Fibroblast of mammary gland (primary cell): Measurements from ENCODE around the gene ABLIM1.
A peak's percentile ranks its signal among the peaks of the same experiment; 100 is the strongest.

Experiments used
- DNase-seq: peaks from one replicate; pipeline ENCODE4 v3.0.0-alpha.2; 2010; ENCODE audit warnings: low read depth
- H3K4me3 ChIP-seq: 2 replicates; pipeline ENCODE4 v1.5.1; 2011; ENCODE audit warnings: low read depth, mild to moderate bottlenecking, low read length, moderate library complexity; ENCODE audit not compliant: control insufficient read depth
- TF ChIP-seq, protein P1 (sequence below): conservative IDR thresholded peaks from 2 replicates; pipeline ENCODE4 v1.5.1; 2011; ENCODE audit warnings: low read depth, low read length, inconsistent platforms; ENCODE audit not compliant: control insufficient read depth, insufficient read depth

ABLIM1 gene

DNA sequence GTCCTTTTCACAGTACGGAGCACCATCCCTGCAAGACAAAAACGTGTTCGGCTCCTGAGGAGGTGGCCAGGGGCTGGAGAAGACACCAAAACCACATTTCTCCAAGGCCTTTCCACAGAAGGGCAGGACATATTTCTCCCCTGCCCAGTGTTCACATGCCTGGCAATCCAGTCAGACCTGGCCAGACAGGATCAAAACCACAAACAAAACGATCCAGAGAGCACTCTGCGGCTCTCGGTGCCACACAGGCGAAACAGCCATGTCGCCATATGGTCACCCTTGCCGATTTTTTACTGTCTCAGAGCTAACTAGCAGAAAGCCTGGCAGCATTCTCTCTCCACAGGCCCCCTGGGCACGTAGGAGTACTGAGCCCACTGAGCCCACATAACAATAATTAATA is 113.0 kb downstream of the ABLIM1 start:
- no peak overlapping the region for H3K4me3 ChIP-seq
- TF ChIP-seq, protein P1, sequence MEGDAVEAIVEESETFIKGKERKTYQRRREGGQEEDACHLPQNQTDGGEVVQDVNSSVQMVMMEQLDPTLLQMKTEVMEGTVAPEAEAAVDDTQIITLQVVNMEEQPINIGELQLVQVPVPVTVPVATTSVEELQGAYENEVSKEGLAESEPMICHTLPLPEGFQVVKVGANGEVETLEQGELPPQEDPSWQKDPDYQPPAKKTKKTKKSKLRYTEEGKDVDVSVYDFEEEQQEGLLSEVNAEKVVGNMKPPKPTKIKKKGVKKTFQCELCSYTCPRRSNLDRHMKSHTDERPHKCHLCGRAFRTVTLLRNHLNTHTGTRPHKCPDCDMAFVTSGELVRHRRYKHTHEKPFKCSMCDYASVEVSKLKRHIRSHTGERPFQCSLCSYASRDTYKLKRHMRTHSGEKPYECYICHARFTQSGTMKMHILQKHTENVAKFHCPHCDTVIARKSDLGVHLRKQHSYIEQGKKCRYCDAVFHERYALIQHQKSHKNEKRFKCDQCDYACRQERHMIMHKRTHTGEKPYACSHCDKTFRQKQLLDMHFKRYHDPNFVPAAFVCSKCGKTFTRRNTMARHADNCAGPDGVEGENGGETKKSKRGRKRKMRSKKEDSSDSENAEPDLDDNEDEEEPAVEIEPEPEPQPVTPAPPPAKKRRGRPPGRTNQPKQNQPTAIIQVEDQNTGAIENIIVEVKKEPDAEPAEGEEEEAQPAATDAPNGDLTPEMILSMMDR, result no peak
- no peak for DNase-seq

DNA sequence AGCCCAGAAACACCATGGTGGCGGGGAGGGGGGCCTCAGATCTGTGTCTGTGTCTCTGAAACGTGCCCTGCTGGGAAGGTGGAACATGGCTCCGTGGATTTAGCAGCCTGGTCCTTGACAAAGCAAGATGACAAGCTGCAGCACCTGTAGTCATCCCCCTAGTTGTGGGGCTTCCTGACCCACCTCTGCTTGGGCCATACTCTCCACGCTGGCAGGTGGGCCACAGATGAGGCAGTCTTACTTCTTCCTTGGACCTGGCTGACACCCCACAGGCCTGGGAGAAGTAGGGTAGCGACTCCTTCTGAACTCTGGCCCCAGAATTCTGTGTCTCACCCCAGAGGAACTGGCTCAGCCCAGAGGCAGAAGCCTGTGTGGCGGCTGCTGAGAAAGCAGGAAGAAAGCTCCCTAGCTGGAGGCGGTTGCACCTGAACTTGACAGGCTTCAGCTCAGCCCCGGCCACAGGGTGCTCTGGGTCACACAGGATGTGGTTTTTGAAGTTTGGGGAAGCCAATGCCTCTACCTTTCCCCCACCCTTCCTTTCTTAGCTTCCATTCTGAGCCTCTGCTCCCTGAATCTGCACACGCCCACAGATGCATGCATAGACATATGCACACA is 113.9 kb downstream of the ABLIM1 start:
- DNase-seq, result no peak
- TF ChIP-seq, protein P1, result no peak
- H3K4me3 ChIP-seq, result no peak overlapping the region

DNA sequence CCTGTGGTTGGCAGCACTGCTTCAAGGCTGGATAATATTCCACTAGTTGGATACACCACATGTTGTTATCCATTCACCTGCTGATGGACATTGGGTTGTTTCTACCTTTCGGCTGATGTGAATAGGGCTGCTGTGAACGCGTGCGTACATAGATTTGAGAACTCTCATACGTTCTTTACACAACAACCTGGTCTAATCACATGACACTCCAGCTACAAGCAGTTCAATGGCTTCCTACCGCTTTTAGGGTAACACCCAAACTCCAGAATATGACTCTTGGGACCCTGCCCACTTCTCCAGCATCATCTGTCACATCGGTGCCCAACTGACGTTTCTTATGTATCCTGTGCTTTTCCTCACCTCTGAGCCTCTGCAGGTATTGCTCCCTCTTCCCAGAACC is 114.6 kb downstream of the ABLIM1 start:
- no peak for DNase-seq
- TF ChIP-seq, protein P1, result no peak
- H3K4me3 ChIP-seq, result no peak overlapping the region

DNA sequence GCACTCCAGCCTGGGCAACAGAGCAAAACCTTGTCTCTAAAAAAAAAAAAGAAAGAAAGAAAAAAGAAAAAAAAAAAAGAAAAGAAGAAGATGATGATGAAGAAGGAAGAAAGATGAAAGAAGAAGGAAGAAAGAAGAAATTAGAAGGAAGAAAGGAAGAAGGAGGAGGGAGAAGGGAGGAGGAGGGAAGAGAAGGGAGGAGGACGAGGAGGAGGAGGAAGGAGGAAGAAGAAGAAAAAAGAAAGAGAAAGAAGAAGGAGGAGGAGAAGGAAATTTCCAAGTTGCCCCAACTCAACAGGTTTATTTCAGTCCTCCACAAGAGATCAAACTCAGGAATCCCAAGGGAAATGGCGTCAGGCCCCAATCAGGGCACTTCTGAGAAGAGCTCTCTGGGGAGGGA is 115.7 kb downstream of the ABLIM1 start:
- no peak for DNase-seq
- no peak overlapping the region for H3K4me3 ChIP-seq
- TF ChIP-seq, protein P1, result no peak

DNA sequence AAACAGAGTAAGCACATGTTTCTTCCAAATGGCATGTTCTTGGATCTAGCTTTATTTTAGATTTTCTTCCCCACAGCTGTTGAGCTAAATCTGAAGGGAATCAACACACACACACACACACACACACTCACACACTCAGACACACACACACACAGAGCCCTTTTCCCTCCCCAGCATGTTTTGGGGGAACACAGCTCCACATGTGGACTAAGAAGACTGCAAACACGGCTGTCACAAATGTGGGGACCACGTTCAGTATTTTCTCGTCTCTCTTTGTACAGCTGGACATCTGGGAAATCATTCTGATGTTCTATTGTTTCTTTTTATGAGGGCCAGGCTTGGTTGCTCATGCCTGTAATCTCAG is 116.3 kb downstream of the ABLIM1 start:
- TF ChIP-seq, protein P1, result no peak
- H3K4me3 ChIP-seq, result no peak overlapping the region
- no peak for DNase-seq

DNA sequence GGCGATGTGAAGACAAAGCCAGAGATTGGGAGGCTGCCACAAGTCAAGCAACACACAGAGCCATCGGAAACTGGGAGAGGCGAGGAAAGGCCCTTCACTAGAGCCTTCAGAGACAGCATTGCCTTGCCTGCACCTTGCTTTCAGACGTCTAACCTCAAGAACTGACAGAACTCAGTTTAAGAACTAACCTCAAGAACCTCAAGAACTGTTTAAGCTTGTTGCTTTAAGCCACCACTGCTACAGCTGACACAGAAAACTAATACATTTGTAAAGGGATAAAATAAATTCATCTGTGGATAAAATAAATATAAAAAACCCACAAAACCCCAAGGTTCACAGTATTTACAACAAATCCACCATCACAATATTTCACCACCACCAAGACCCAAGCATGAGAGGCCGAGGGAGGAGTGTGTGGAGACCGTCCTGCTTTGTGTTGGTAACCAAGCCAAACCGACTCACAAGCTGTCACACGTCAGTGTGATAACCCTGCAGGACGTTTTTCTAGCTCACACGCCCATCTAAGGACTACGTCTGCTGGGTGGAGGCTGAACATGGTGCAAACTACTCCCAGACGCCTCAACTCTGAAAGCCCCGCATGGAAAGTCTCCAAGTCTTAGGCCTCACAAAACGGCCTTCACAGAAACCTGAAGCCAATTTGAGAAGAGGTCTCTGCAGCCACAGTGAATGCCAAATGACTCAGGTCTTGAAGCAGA is 116.8 kb downstream of the ABLIM1 start:
- no peak overlapping the region for H3K4me3 ChIP-seq
- TF ChIP-seq, protein P1, result no peak
- peak; percentile 96 for DNase-seq
